Brain microvascular endothelial cell (primary cell): ENCODE measurements around the gene HK3.

Source experiments
- DNase-seq: peaks from one replicate; pipeline ENCODE4 v3.0.0-alpha.2; 2020
- H3K27ac ChIP-seq: fragments of 250-450 bp; sonication (Bioruptor Pico); 2 replicates; pipeline ENCODE4 v1.5.1; 2020; ENCODE audit warnings: mild to moderate bottlenecking, moderate library complexity
- H3K27me3 ChIP-seq: fragments of 250-450 bp; sonication (Bioruptor Pico); replicated peaks from 2 replicates; pipeline ENCODE4 v1.5.1; 2020; ENCODE audit warnings: mild to moderate bottlenecking
- H3K36me3 ChIP-seq: fragments of 250-450 bp; sonication (Bioruptor Pico); replicated peaks from 2 replicates; pipeline ENCODE4 v1.5.1; 2020; ENCODE audit warnings: mild to moderate bottlenecking
- H3K4me3 ChIP-seq: 2 replicates; pipeline ENCODE4 v1.5.1; 2011; ENCODE audit warnings: low read depth, mild to moderate bottlenecking, control low read depth, low read length, moderate library complexity
- in situ Hi-C: cut with HindIII; loops from 2 replicates; pipeline ENCODE4 v1.10.0; 2017; ENCODE audit warnings: low sequenced_read_pairs, low pct_ligation_motif_present
- TF ChIP-seq, protein P1 (sequence below): IDR thresholded peaks from 2 replicates; pipeline ENCODE4 v1.5.1; 2011; ENCODE audit warnings: low read depth, mild to moderate bottlenecking, moderate library complexity, low read length, control low read depth, inconsistent platforms; ENCODE audit errors: missing control alignments

Gene HK3

DNA sequence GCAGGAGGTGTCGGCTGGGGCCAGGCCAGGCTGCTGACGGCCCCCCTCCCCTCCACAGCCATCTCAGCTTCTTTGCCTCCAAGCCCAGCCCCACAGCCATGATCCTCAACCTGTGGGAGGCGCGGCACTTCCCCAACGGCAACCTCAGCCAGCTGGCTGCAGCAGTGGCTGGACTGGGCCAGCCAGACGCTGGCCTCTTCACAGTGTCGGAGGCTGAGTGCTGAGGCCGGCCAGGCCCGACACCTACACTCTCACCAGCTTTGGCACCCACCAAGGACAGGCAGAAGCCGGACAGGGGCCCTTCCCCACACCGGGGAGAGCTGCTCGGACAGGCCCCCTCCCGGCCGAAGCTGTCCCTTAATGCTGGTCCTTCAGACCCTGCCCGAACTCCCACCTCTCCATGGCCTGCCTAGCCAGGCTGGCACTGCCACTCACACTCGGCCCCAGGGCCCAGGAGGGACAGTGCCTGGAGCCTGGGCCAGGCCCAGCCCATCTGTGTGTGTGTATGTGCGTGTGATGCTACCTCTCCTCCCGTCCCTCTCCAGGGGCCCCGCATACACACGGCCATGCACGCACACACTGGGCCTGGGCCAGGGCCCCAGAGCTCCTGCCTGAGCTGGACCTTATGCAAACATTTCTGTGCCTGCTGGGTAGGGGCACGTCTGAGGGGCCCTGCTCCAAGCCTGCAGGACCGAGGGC lies 19.3 kb downstream of the HK3 start:
- no peak for DNase-seq
- Histone ChIP-seq H3K27ac (no peak overlapping the region), H3K36me3 (no peaks in the 10 kb centered on the region), H3K27me3 (peaks cover 30% of the 10 kb centered on the region), H3K4me3 (no peak overlapping the region)
- in situ Hi-C loops = no loop called here
- TF ChIP-seq, protein P1, sequence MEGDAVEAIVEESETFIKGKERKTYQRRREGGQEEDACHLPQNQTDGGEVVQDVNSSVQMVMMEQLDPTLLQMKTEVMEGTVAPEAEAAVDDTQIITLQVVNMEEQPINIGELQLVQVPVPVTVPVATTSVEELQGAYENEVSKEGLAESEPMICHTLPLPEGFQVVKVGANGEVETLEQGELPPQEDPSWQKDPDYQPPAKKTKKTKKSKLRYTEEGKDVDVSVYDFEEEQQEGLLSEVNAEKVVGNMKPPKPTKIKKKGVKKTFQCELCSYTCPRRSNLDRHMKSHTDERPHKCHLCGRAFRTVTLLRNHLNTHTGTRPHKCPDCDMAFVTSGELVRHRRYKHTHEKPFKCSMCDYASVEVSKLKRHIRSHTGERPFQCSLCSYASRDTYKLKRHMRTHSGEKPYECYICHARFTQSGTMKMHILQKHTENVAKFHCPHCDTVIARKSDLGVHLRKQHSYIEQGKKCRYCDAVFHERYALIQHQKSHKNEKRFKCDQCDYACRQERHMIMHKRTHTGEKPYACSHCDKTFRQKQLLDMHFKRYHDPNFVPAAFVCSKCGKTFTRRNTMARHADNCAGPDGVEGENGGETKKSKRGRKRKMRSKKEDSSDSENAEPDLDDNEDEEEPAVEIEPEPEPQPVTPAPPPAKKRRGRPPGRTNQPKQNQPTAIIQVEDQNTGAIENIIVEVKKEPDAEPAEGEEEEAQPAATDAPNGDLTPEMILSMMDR = no peak

DNA sequence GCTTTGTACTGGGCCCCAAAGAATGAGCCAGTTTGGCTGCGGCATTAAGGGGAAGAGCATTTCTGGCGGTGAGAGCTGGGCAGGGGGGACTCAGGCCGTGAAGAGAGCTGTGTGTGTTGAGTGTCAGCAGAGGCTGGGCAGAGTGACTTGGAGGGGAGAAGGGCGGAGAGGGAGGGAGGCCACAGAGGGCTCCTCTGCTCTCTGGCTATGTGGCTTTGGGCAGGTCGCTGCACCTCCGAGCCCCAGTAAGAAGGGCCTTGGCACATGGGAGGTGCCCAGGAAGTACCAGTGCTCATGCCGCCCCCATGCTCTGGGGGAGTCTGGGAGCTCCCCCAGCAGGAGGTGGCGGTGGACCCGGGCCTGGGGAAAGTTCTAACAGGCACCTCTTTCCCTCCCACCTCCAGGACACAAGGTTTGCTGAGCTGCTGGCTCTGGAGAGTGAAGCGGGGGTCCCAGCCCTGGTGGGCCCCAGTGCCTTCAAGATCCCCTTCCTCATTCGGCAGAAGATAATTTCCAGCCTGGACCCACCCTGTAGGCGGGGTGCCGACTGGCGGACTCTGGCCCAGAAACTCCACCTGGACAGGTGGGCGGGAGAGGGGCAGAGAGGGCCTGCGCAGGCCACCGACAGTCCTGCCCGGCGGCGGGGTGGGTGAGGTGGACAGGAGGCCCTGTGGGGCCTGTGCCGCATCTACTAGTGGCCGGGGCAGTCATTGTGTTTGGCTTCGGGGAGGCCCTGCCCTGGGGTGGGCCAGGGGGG lies 20.1 kb downstream of the HK3 start:
- H3K27ac ChIP-seq = no peak overlapping the region
- no peaks in the 10 kb centered on the region for H3K36me3 ChIP-seq
- in situ Hi-C loops = no loop called here
- no peak for DNase-seq
- H3K27me3 ChIP-seq = peaks cover 35% of the 10 kb centered on the region
- no peak overlapping the region for H3K4me3 ChIP-seq
- TF ChIP-seq, protein P1 = no peak

DNA sequence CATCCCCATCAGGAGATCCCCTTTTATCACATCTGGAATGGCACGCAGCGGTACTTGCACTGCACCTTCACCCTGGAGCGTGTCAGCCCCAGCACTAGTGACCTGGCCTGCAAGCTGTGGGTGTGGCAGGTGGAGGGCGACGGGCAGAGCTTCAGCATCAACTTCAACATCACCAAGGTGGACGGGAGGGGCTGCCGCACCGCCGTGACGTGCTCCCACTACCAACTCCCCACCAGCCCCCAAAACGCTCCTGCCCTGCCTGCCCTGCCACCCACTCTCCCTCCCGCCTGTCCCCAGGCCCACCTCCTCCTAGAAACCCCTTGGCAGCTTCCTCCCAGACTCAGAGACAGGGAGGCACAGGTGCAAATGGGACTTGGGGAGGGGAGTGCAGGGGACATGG lies 20.7 kb downstream of the HK3 start:
- H3K27me3 ChIP-seq = peaks cover 37% of the 10 kb centered on the region
- no peaks in the 10 kb centered on the region for H3K36me3 ChIP-seq
- in situ Hi-C loops = no loop called here
- H3K4me3 ChIP-seq = no peak overlapping the region
- H3K27ac ChIP-seq = no peak overlapping the region
- DNase-seq = no peak
- TF ChIP-seq, protein P1 = no peak

DNA sequence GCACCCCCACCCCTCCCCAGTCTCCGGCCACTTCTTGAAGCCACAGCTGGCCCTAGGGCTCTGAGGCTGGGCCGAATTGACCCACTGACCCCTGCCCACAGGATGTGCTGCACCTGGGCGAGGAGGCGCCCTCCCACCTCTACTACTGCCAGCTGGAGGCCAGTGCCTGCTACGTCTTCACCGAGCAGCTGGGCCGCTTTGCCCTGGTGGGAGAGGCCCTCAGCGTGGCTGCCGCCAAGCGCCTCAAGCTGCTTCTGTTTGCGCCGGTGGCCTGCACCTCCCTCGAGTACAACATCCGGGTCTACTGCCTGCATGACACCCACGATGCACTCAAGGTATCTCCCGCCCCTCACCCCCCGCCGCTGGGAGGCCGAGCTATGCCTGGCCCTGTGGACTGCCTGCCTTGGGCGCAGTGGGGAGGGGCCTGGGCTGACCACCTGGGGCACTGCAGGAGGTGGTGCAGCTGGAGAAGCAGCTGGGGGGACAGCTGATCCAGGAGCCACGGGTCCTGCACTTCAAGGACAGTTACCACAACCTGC lies 21.3 kb downstream of the HK3 start:
- in situ Hi-C loops = no loop called here
- no peak overlapping the region for H3K4me3 ChIP-seq
- no peaks in the 10 kb centered on the region for H3K36me3 ChIP-seq
- DNase-seq = no peak
- TF ChIP-seq, protein P1 = no peak
- peaks cover 37% of the 10 kb centered on the region for H3K27me3 ChIP-seq
- no peak overlapping the region for H3K27ac ChIP-seq

DNA sequence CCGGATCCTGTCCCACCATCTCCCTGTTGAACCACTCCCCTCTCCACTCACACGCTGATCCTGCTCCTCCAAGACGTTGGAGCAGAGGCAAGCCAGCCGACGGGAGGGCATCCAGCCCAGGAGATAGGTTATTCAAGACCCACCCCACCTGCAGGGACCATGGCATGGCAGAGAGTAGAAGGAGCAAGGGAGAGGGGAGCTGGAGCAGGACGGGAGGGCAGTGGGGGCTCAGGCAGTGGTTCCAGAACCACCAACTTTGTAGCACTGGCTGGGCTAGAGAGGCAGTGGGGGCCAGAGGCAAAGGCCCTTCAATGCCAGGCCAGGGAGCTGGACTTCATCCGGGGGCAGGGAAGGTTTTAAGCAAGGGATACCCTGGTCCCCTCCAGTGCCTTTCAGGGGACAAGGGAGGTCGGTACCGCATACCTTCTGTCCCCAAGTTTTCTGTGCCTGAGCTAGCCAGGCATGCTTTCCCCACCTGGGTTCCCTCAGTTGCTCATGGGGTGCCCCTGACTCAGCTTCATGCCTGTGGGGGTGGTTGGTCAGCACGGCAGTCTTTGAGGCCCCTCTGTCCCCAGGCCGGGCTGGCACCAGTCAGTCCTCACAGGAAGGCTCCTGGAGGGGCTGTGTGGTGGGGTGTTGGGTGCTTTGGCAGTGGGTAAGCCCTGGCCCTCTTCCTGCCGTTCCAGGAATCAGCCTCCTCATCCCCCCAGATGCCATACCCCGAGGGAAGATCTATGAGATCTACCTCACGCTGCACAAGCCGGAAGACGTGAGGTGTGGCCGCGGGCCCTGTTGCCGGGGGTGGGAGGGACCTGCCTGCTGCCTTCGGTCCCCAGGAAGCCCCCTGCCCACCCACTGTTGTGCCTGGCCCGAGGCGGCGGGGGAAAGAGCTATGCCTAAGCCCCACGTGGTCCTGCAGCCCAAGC lies 22.4 kb downstream of the HK3 start:
- TF ChIP-seq, protein P1 = no peak
- Histone ChIP-seq H3K36me3 (no peaks in the 10 kb centered on the region), H3K4me3 (no peak overlapping the region), H3K27ac (no peak overlapping the region), H3K27me3 (peaks cover 37% of the 10 kb centered on the region)
- no peak for DNase-seq
- in situ Hi-C loops = no loop called here
